ENCODE measurements around the gene SH3RF3. TPM values are rescaled to one million over a fixed set of nuclear protein-coding genes. Genes with fewer than 3 reads are reported as not detected.

SH3RF3 gene
- total RNA-seq, 1 experiment from 2014 or later: not detected

DNA sequence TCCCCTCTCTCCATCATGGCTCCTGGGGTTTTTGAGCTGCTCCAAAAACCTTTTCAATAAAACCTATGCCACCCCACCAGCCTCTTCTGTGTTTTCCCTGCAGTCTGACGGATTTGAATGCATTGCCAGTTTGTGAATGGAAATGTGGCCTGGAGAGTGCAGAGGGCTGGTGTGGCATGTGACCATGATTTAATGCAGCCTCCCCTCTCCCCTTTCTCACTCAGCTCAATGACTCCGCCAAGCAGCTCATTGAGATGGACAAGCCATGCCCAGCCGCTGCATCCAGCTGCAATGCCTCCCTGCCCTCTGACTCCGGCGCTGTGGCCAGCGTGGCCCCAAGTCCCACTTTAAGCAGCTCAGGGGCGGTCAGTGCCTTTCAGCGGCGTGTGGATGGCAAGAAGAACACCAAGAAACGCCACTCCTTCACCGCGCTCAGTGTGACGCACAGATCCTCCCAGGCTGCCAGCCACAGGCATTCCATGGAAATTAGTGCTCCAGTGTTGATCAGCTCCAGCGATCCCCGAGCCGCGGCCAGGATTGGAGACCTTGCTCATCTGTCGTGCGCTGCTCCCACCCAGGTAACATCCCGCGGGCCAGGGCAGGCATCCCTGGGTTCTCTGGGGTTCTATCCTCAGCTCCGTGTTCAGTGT is 269.5 kb downstream of the SH3RF3 start:
- ChIA-PET CTCF (no interaction called here), POLR2A (no interaction called here), RAD21 (ENCODE audit: low non-redundant PET in 1 of 2, low total read pairs in 2 of 2, uncharacterized antibody in 2 of 2, unreplicated experiment in 2 of 2) (interaction anchor here in 1 of 2 experiments (0.7 kb wide), 1 partner anchor 1183 kb away, joined by 3 read pairs; no protein-coding TSS in a partner anchor)
- H3K4me3 ChIP-seq (replicated peaks in 1 of 2; ENCODE audit: low read depth in 1 of 2, low read length in 2 of 2): no peak overlapping the region
- no peak overlapping the region for H3K4me2 ChIP-seq (ENCODE audit: low read length)
- no peaks in the 10 kb centered on the region for H3K4me1 ChIP-seq (ENCODE audit: control insufficient read depth in 1 of 2, insufficient read depth in 2 of 2, low read length in 2 of 2)
- BruUV-seq (replicated peaks): no TSS peak
- no peaks in the 10 kb centered on the region for H3K9me2 ChIP-seq (ENCODE audit: insufficient read depth)
- ATAC-seq: no peak
- no peaks in the 10 kb centered on the region for H3K36me3 ChIP-seq (ENCODE audit: control insufficient read depth in 1 of 2, insufficient read depth in 2 of 2, low read length in 2 of 2)
- H3K9ac ChIP-seq (ENCODE audit: low read length): no peak overlapping the region
- H3K27me3 ChIP-seq (ENCODE audit: insufficient read depth, low read length): no peaks in the 10 kb centered on the region; the same call in 1 of the 2 replicates
- no peaks in the 10 kb centered on the region for H3K79me2 ChIP-seq (ENCODE audit: insufficient read depth, low read length)
- H2AFZ ChIP-seq (ENCODE audit: low read depth, low read length, poor library complexity, severe bottlenecking): no peak overlapping the region
- no peaks in the 10 kb centered on the region for H4K20me1 ChIP-seq (ENCODE audit: insufficient read depth)
- no peaks in the 10 kb centered on the region for H3K9me3 ChIP-seq (ENCODE audit: control insufficient read depth in 1 of 2, insufficient read depth in 1 of 2, low read depth in 1 of 2, low read length in 2 of 2)
- no peak overlapping the region for H3K27ac ChIP-seq (ENCODE audit: low read depth, low read length)
- DNase-seq (ENCODE audit: low read depth, low spot score): no peak
- TF ChIP-seq FOSL1 (IDR thresholded peaks at IDR 0.05; ENCODE audit: low read depth) (no peak), SIN3A (IDR thresholded peaks at IDR 0.05; ENCODE audit: low read depth) (no peak), POLR2A (IDR thresholded peaks at IDR 0.05; ENCODE audit: borderline replicate concordance, extremely low read depth, insufficient read depth, insufficient read length) (no peak), ZBTB33 (IDR thresholded peaks at IDR 0.05; ENCODE audit: extremely low read depth, insufficient replicate concordance, low read length) (no peak), REST (IDR thresholded peaks at IDR 0.05; ENCODE audit: low read depth) (no peak), YY1 (IDR thresholded peaks at IDR 0.05; ENCODE audit: extremely low read depth, insufficient replicate concordance, low read depth, low read length) (no peak), ZNF274 (IDR thresholded peaks at IDR 0.05; ENCODE audit: low read depth, low read length) (no peak), JUND (IDR thresholded peaks at IDR 0.05) (no peak), CBX3 (IDR thresholded peaks at IDR 0.05; ENCODE audit: low read depth) (no peak), SRF (IDR thresholded peaks at IDR 0.05; ENCODE audit: low read depth) (no peak), EGR1 (IDR thresholded peaks at IDR 0.05; ENCODE audit: low read depth) (no peak), EZH2phosphoT487 (IDR thresholded peaks at IDR 0.05; ENCODE audit: borderline replicate concordance) (no peak), CEBPB (IDR thresholded peaks at IDR 0.05; ENCODE audit: low read depth) (no peak)
- TF ChIP-seq, protein P1, sequence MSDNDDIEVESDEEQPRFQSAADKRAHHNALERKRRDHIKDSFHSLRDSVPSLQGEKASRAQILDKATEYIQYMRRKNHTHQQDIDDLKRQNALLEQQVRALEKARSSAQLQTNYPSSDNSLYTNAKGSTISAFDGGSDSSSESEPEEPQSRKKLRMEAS (IDR thresholded peaks at IDR 0.05): no peak
- TF ChIP-seq, protein P2, sequence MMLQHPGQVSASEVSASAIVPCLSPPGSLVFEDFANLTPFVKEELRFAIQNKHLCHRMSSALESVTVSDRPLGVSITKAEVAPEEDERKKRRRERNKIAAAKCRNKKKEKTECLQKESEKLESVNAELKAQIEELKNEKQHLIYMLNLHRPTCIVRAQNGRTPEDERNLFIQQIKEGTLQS (IDR thresholded peaks at IDR 0.05): no peak
- TF ChIP-seq, protein P3, sequence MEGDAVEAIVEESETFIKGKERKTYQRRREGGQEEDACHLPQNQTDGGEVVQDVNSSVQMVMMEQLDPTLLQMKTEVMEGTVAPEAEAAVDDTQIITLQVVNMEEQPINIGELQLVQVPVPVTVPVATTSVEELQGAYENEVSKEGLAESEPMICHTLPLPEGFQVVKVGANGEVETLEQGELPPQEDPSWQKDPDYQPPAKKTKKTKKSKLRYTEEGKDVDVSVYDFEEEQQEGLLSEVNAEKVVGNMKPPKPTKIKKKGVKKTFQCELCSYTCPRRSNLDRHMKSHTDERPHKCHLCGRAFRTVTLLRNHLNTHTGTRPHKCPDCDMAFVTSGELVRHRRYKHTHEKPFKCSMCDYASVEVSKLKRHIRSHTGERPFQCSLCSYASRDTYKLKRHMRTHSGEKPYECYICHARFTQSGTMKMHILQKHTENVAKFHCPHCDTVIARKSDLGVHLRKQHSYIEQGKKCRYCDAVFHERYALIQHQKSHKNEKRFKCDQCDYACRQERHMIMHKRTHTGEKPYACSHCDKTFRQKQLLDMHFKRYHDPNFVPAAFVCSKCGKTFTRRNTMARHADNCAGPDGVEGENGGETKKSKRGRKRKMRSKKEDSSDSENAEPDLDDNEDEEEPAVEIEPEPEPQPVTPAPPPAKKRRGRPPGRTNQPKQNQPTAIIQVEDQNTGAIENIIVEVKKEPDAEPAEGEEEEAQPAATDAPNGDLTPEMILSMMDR (IDR thresholded peaks at IDR 0.05 in 2 of 3, conservative IDR thresholded peaks at IDR 0.05 in 1 of 3; ENCODE audit: borderline replicate concordance in 1 of 3, insufficient read depth in 1 of 3, low read depth in 2 of 3, low read length in 2 of 3): no peak
- intact Hi-C loops (cut with micrococcal nuclease): no loop called here

All from HCT116 (cell line).